Kidney epithelial cell (primary cell): ENCODE data around the gene UGT1A10. TPM values are rescaled to one million over a fixed set of nuclear protein-coding genes. Genes with fewer than 3 reads are reported as not detected.

Experiments used
- DNase-seq: peaks from one replicate; pipeline ENCODE4 v3.0.0-alpha.2; 2010; ENCODE audit warnings: low read depth
- H3K27me3 ChIP-seq: 2 replicates; pipeline ENCODE4 v1.6.0; 2011; ENCODE audit warnings: low read length; ENCODE audit not compliant: control insufficient read depth, insufficient read depth
- H3K36me3 ChIP-seq: 2 replicates; pipeline ENCODE4 v1.5.1; 2011; ENCODE audit warnings: low read length; ENCODE audit not compliant: control insufficient read depth, insufficient read depth
- H3K4me3 ChIP-seq: 2 replicates; pipeline ENCODE4 v1.5.1; 2011; ENCODE audit warnings: low read depth, mild to moderate bottlenecking, control low read depth, low read length
- CTCF ChIP-seq: IDR thresholded peaks from 2 replicates; pipeline ENCODE4 v1.5.1; 2011; ENCODE audit warnings: mild to moderate bottlenecking, moderate library complexity, low read length, control low read depth, inconsistent platforms; ENCODE audit not compliant: insufficient read depth, poor library complexity, severe bottlenecking
- total RNA-seq: library from RNA; depleted of rRNA; stranded (reverse); fragments of >200 nt; gene quantifications from 2 replicates; pipeline ENCODE4 v1.2.3, GENCODE V29; 2015

UGT1A10 gene
- total RNA-seq, 1 donor from 2014 or later: not detected

GRCh38 chr2:233674995-233675394, 38.7 kb downstream of the UGT1A10 start:
- DNase-seq: no peak
- H3K4me3 ChIP-seq: no peak overlapping the region
- no peaks in the 10 kb centered on the region for H3K27me3 ChIP-seq
- no peak for TF ChIP-seq CTCF
- no peaks in the 10 kb centered on the region for H3K36me3 ChIP-seq

DNA sequence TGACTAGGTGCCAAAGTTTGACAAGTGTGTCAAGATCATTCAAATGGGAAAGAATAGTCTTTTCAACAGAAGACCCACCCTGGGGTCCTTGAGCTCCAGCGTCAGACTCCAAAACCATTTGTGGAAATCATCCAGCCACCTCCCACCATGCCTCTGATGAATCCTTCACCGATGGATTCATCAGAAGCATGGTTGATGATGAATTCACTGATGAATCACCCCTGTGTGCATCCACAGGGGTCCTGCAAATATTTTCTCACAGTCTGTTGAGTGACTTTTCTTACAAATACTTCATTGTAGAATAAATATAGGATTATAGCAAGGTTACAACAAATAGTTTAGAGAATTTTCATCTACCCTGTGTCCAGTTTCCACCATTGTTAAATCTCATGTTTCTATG, 39.8 kb downstream of the UGT1A10 start:
- DNase-seq: no peak
- Histone ChIP-seq H3K36me3 (no peaks in the 10 kb centered on the region), H3K4me3 (no peak overlapping the region), H3K27me3 (no peaks in the 10 kb centered on the region)
- no peak for TF ChIP-seq CTCF

GRCh38 chr2:233679196-233679595, 42.9 kb downstream of the UGT1A10 start:
- TF ChIP-seq CTCF: no peak
- no peak overlapping the region for H3K4me3 ChIP-seq
- no peaks in the 10 kb centered on the region for H3K36me3 ChIP-seq
- no peak for DNase-seq
- H3K27me3 ChIP-seq: no peaks in the 10 kb centered on the region

DNA sequence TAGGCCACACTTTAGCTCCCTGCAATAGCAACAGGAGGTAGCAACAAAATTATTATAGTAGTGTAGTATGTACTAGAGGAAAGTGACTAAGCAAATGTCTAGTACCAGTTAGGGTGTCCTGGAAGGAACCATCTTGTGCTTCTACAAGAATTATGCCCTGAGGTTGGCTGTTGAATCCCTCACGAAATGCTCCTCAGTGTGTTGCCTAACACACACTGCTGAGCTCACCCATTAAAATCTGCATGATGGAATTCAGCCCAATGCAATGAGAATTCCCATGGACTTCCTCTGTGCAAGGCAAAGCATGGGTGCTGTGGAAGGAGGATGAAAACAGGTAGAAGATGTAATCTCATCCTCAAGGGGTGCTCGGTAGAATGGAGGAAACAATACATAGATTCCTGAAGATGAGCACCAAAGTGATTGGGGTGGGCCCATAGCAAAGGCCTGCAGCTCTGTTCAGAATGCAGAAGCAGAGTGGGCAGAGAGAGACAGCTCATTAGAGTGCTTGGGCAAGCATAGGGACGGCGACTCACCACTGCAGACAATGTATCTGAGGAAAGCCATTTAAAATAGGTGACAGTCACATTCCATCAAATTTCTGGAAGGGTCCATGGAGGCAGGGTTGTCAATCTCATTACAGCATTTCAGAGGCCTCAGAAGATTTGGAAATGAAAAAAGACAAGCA, 44.3 kb downstream of the UGT1A10 start:
- DNase-seq: no peak
- TF ChIP-seq CTCF: no peak
- no peak overlapping the region for H3K4me3 ChIP-seq
- no peaks in the 10 kb centered on the region for H3K27me3 ChIP-seq
- no peaks in the 10 kb centered on the region for H3K36me3 ChIP-seq

DNA sequence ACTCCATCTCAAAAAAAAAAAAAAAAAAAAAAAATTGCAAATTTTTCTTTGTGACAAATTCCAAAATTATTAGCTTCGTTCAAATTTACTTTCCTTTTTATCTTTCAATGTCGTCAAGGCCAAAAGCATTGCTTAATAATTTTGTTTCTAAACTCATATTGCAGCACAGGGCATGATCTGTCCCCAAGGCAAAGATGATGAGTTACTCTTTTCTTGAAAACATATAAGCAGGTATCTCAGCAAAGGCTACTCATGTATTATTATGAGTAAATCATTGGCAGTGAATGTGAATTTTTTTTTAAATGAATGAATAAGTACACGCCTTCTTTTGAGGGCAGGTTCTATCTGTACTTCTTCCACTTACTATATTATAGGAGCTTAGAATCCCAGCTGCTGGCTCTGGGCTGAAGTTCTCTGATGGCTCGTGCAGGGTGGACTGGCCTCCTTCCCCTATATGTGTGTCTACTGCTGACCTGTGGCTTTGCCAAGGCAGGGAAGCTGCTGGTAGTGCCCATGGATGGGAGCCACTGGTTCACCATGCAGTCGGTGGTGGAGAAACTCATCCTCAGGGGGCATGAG, 45.4 kb downstream of the UGT1A10 start, which contains the start of gene UGT1A7:
Gene UGT1A7 (plus strand): TSS at position 381 of the 579 bp plus-strand sequence. CDS start 37 bp downstream, at position 418.
- Histone ChIP-seq H3K4me3 (no peak within 1 kb of the TSS), H3K36me3 (no peaks in the 10 kb centered on the region), H3K27me3 (no peaks in the 10 kb centered on the region)
- TF ChIP-seq CTCF: no peak
- DNase-seq: no peak
